ENCODE results near the gene WBP2. TPM values are rescaled to one million over a fixed set of nuclear protein-coding genes. Genes with fewer than 3 reads are reported as not detected.

The WBP2 gene
- total and polyA plus RNA-seq, 2 of the 13 experiments (the other 11 are each of a cell fraction or from before 2014, with no cell fraction given), result 29.2 to 29.5 TPM

DNA sequence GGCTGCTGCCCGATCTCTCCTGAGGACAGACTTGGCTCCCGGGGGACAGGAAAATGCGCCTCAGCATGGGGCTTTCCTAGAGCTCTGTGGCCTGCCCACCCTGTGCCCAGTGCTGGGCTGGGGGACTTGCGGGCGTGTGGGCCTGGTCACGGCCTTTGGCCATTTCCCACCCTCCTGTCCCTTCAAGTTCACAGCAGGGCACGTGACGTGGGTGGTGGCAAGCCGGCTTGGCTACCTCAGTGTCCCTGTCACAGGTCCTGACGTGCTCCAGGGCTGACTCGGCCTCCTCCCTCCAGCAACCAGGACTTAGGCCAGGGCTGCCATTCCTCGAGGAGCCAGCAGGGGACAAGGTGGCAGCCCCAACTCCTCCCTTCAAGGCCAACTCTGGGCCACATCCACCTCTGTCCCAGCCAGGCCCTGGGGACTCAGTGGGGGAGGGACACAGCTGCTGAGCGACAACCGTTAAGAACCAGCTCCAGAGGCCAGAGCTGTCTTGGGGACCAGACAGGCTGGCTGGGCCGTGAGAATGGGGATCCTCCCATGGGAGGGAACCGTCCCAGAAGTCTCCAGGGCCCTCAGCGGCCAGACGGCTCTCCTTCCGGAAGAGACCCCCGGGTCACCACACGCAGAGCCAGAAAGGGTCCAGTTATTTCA lies 9.9 kb downstream of the WBP2 start (continued):
- TF ChIP-seq POLR2G (IDR thresholded peaks at IDR 0.05; ENCODE audit: low read depth, low read length) (peak; percentile 69), ZNF562 (CRISPR knock-in tag; IDR thresholded peaks at IDR 0.05; ENCODE audit: borderline replicate concordance) (no peak), YY1 (IDR thresholded peaks at IDR 0.05; ENCODE audit: insufficient read depth, insufficient replicate concordance, low read depth, low read length) (peak; percentile 42), JARID2 (CRISPR knock-in tag; IDR thresholded peaks at IDR 0.05; ENCODE audit: insufficient replicate concordance) (peak; percentile 37), ZNF510 (CRISPR knock-in tag; IDR thresholded peaks at IDR 0.05; ENCODE audit: low read depth) (no peak), GRHL1 (CRISPR knock-in tag; conservative IDR thresholded peaks at IDR 0.05) (no peak), SMC3 (IDR thresholded peaks at IDR 0.05; ENCODE audit: low read length) (peak; percentile 23; the same call in 1 of the 2 replicates), ETS1 (CRISPR knock-in tag; IDR thresholded peaks at IDR 0.05) (no peak), JUNB (CRISPR knock-in tag; IDR thresholded peaks at IDR 0.05; ENCODE audit: borderline replicate concordance) (no peak), HDAC2 (CRISPR knock-in tag; IDR thresholded peaks at IDR 0.05) (peak; percentile 77)
- TF ChIP-seq, protein P1, sequence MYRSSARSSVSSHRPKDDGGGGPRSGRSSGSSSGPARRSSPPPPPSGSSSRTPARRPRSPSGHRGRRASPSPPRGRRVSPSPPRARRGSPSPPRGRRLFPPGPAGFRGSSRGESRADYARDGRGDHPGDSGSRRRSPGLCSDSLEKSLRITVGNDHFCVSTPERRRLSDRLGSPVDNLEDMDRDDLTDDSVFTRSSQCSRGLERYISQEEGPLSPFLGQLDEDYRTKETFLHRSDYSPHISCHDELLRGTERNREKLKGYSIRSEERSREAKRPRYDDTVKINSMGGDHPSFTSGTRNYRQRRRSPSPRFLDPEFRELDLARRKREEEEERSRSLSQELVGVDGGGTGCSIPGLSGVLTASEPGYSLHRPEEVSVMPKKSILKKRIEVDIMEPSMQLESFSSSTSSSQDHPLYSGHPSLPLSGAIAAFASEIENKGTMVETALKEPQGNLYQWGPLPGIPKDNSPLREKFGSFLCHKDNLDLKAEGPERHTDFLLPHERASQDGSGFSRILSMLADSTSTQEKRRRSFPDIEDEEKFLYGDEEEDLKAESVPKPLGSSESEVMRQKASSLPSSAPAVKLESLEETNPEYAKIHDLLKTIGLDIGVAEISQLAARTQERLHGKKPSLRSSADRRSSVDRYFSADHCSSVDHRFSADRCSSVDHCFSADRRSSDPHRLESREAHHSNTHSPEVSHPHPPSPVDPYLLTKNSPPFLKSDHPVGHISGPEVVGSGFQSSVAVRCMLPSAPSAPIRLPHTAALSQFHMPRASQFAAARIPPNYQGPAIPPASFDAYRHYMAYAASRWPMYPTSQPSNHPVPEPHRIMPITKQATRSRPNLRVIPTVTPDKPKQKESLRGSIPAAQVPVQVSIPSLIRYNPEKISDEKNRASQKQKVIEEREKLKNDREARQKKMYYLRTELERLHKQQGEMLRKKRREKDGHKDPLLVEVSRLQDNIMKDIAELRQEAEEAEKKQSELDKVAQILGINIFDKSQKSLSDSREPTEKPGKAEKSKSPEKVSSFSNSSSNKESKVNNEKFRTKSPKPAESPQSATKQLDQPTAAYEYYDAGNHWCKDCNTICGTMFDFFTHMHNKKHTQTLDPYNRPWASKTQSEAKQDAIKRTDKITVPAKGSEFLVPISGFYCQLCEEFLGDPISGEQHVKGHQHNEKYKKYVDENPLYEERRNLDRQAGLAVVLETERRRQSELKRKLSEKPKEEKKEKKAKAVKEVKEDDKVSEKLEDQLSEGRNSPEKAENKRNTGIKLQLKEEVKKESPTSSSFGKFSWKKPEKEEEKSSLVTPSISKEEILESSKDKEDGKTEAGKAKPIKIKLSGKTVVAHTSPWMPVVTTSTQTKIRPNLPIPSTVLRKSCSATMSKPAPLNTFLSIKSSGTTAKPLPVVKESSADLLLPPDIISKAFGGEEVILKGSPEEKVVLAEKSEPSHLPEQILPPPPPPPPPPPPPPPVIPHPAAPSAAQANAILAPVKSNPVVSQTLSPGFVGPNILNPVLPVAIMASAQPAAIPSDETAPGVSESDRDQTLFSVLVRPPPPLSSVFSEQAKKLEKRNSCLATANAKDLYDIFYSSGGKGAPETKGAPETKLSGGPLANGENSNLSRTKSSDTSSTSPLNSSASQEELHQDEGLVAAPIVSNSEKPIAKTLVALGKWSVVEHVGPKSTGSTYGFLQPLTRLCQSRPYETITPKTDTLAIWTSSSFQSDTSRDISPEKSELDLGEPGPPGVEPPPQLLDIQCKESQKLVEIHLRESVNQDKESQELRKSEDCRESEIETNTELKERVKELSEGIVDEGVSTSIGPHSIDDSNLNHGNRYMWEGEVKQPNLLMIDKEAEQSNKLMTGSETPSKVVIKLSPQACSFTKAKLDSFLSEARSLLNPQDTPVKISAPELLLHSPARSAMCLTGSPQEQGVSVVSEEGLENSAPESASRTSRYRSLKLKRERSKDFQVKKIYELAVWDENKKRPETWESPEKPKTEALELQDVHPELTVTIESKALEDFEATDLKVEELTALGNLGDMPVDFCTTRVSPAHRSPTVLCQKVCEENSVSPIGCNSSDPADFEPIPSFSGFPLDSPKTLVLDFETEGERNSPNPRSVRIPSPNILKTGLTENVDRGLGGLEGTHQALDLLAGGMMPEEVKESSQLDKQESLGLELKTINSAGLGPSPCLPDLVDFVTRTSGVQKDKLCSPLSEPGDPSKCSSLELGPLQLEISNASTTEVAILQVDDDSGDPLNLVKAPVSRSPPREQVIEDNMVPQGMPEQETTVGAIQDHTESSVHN (CRISPR knock-in tag; IDR thresholded peaks at IDR 0.05), result peak; percentile 57; the same call in 1 of the 2 replicates
- TF ChIP-seq, protein P2, sequence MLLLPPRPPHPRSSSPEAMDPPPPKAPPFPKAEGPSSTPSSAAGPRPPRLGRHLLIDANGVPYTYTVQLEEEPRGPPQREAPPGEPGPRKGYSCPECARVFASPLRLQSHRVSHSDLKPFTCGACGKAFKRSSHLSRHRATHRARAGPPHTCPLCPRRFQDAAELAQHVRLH (CRISPR knock-in tag; IDR thresholded peaks at IDR 0.05; ENCODE audit: borderline replicate concordance, low read depth), result peak; percentile 91; the same call in 1 of the 2 replicates

Data from HepG2 (cell line).